Measurements from ENCODE around the gene EML6.
"Not testable (repeated sequence)": the region's sequence is repeated elsewhere in the genome, so short reads cannot be mapped to it uniquely, and the experiment has no call there.

The EML6 gene

GRCh38 chr2:54871457-54872107 lies 148.1 kb downstream of the EML6 start:
- no peak for DNase-seq (ENCODE audit: low read depth in 2 of 2, low spot score in 1 of 2)

- no peak for DNase-seq (ENCODE audit: low read depth in 2 of 2, low spot score in 1 of 2)
Measured at GRCh38 chr2:54872780-54873179, 149.3 kb downstream of the EML6 start.

GRCh38 chr2:54873236-54873635 lies 149.8 kb downstream of the EML6 start:
- not testable (repeated sequence) for DNase-seq (ENCODE audit: low read depth in 2 of 2, low spot score in 1 of 2)

GRCh38 chr2:54876764-54877163 lies 153.3 kb downstream of the EML6 start:
- DNase-seq (ENCODE audit: low read depth in 2 of 2, low spot score in 1 of 2), result no peak

DNA sequence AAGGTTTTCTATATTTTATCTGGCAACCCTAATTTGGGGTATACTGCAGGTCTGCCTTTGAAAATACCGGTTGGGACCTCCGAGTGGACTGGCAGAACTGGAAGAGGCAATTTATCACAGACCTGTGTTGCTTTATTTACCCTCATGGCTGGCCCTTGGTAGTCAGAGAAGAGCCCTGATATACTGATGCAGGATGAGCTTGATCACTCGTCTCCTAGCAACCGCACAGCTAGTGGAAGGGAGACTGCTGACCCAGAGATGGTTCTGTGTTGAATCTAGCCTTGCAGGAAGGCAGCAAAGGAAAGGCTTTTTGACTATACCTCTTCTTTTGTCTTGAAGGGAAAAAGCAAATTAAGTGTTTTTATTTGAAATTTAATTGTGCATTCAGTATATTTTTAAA lies 154.7 kb downstream of the EML6 start:
- no peak for DNase-seq (ENCODE audit: low read depth in 2 of 2, low spot score in 1 of 2)

DNA sequence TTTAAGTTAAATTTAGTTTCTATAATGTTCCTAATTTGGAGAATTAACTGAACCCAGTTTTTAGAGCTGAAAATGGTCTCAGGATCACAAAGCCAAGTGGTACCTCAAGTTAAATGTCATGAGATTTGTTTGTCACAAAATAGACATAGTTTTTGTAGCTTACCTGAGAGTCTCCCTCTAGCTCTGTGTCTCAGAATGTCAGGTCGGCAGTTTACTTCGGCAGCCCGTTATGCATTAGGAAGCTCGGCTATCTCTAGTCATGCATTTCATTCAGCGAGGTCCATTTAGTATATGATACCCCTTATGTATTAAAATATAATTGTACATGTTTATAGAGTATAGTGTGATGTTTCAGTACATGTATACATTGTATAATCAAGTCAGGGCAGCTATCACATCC lies 155.6 kb downstream of the EML6 start:
- no peak for DNase-seq (ENCODE audit: low read depth in 2 of 2, low spot score in 1 of 2)

GRCh38 chr2:54879598-54880332 lies 156.3 kb downstream of the EML6 start:
- DNase-seq (ENCODE audit: low read depth in 2 of 2, low spot score in 1 of 2), result no peak

DNA sequence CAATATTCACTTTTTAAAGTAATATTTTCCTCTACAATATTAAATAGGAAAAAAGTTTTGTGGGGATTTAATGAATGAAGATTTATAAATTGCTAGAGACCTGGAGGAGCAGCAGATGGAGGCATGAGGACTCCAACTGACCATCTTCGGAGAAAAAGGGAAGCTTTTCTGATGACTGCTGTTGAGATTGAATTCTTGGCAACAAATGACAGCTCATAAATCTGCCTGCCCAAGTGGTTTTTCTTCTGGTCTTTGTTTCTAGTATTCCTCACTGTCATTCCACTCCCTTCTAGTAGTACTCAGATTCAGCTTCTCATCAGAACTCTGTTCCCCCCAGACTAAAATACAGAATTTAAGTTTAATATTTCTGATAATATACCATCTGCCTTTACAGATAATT lies 157.0 kb downstream of the EML6 start:
- no peak for DNase-seq (ENCODE audit: low read depth in 2 of 2, low spot score in 1 of 2)

- DNase-seq (ENCODE audit: low read depth in 2 of 2, low spot score in 1 of 2), result no peak
Measured at GRCh38 chr2:54881759-54882158, 158.3 kb downstream of the EML6 start.

DNA sequence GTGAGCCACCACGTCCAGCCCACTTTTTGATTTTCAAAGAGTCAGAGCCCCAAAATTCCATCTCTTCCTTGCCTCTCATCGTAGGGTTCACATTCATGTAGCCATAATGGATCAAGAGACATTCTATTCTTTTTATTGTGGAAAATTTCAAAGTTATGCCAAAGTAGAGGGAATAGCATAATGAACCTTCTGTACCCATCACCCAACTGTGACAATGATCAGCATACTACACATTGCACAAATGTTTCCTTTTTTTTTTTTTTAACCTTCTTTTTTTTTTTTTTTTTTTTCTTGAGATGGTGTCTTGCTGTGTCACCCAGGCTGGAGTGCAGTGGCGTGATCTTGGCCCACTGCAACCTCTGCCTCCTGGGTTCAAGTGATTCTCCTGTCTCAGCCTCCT lies 162.4 kb downstream of the EML6 start:
- DNase-seq (ENCODE audit: low read depth in 2 of 2, low spot score in 1 of 2), result no peak

GRCh38 chr2:54887850-54888545 lies 164.5 kb downstream of the EML6 start:
- no peak for DNase-seq (ENCODE audit: low read depth in 2 of 2, low spot score in 1 of 2)

DNA sequence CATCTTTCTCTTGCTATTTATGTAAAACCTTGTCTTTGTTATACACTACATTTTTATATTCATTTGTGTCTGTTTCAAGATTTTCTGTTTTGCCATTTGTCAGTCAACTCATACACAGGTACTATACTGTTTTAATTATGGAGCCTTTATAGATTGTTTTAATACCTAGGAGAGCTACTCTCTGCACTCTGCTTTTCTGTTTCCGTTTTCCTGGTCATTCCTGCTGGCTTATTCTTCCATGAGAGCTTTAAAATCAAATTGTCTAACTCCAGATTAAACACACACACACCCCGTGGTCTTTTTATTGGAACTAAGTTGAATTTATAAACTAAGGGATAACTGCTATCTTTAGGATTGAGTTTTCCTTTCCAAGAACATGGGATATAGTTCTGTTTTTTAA lies 165.6 kb downstream of the EML6 start:
- DNase-seq (ENCODE audit: low read depth in 2 of 2, low spot score in 1 of 2), result no peak

DNA sequence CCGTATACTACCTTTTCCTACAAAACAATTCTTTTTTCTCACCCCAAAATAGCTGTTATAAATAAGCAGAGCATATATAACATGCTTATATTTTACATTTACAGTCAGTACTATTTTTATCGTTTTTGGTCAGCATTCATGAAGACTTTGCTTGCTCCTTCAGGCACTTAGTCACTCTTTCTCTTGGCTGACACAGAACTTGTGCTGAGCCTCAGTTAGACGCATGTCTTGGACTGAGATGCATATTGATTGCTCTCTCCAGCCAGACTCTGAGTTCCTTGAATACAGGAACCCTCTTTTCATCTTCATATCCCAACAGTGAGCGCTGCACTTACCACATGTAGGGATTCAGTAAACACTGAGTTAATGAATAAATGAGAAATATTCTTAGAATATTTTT lies 168.4 kb downstream of the EML6 start:
- no peak for DNase-seq (ENCODE audit: low read depth in 2 of 2, low spot score in 1 of 2)

DNA sequence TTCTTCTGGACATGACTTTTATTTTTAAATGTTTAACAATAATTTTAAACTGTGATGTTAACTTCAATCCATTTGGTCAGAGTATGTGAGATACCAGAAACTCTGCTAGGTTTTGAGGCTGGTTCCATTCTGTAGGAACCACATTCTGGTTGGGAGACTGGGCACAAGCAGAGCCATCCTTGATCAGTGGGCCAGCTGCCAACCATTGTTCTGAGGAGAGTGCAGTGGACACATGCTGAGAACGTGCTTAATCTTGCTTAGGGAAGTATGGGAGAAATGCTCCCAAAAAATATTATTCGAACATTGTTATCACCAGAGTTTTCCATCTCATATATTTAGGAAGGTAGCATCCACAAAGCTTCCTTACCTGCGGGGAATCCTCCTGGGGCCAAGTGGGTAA lies 171.0 kb downstream of the EML6 start:
- DNase-seq (ENCODE audit: low read depth in 2 of 2, low spot score in 1 of 2), result no peak

GRCh38 chr2:54895730-54896129 lies 172.3 kb downstream of the EML6 start:
- no peak for DNase-seq (ENCODE audit: low read depth in 2 of 2, low spot score in 1 of 2)

DNA sequence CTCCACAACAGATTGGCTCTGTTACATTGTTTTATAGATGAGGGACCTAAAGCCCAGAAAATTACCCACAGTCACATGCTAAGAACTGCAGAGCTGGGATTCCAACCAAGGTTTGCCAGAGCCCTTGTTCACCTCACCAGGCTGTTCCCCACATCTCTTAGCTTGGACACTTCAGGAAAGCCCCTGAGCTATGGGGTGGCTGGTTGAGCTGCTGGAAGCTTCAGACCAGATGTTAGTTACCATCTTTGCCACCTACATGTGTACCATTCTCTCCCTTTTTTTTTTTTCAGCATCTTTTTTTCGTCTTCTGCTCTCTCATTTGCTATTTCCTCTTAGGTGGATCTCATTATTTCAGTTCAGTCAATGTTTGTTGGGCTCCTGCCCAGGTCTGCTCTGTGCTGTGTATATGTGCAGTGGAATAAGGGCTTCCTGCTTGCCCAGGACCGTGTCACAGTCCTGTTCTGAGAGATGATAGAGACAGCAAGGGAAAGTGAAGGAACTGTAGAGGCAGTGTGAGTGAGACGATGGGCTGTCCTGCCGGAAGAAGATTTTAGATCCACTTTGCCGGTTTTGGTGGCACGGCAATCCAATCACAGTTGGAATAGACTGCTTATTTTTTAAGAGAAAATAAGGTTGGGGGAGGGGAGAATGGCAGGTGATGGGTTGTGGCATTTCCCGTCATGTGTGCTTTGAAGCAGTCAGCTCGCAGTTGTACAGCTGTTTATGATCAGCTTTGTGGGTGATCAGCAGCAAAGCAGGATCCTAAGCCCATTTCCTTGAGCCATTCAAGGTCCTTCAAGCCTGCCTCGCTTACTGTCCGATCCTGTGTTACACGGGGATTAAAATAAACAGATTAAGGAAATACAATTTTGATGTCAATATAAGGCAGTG lies 174.2 kb downstream of the EML6 start:
- DNase-seq (ENCODE audit: low read depth in 2 of 2, low spot score in 1 of 2), result no peak

- DNase-seq (ENCODE audit: low read depth in 2 of 2, low spot score in 1 of 2), result no peak
Measured at GRCh38 chr2:54898456-54899226, 175.2 kb downstream of the EML6 start.

DNA sequence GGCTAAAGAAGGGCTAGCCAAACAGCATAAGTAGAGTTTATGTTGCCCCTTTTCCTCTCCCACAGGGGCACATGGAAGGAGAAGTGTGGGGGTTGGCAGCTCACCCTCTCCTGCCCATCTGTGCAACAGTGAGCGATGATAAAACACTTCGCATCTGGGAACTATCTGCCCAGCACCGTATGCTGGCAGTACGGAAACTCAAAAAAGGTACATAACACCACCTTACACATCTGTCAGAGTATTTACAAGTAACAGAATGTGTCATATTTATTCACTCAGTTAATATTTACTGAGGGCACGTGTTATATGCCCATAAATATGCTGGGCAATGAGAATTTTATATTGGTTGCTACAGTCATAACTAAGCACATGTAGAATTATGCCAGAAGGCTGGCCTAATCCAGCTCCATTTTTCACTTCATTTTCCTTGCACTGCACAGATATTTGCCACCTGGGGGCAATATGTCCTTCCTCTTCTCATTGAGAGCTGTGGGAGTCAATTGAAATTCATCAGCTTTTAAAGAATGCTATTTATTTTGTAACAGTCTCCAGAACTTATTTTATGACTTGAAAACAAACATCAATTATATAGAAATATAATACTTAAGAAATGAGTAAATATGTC lies 176.2 kb downstream of the EML6 start:
- DNase-seq (ENCODE audit: low read depth in 2 of 2, low spot score in 1 of 2), result no peak

DNA sequence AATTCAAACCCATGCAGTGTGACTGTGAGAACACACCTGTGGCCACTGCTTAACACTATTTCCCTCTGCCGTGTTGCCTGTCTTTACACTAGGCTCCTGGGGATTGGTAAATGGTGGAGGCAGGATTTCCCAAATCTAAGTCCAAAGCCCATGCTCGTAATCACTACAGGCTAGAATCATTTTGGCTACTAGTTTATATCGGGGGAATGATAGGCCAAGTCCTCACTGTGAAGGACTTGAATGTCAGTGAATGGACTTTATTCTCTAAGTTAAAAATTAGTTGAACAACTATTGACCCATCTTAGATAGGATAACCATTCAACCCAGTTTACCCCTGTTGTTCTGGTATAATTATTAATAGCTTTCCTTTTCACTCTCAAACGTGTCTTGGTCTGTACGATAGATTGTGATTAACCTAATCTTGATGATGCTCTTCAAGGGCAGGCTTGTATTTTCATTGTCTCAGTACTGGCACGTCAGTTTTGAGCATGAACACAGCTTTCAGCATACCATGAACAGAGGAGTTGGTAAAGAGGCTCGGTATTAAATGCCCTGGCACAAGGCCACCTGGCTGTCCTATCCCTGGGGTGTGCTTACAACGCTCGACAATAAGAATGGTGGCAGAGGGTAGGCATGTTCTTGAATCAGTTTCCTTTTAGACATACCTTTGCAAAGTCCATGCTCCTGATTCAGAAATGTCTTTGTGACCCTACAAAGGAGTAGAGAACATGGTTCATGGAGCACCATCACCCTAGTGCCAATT lies 177.9 kb downstream of the EML6 start:
- DNase-seq (ENCODE audit: low read depth in 2 of 2, low spot score in 1 of 2), result no peak
